ENCODE data around the gene NPTN.

NPTN gene

GRCh38 chr15:73598530-73599160, 34.5 kb downstream of the NPTN start:
- no peak overlapping the region for H3K4me3 ChIP-seq (ENCODE audit: low read depth, low read length)
- H3K36me3 ChIP-seq (replicated peaks), result no peaks in the 10 kb centered on the region
- TF ChIP-seq CTCF (IDR thresholded peaks at IDR 0.05; ENCODE audit: low read depth, low read length, missing control alignments), result no peak
- no peak overlapping the region for H3K27ac ChIP-seq
- no peak for DNase-seq
- in situ Hi-C loops (cut with HindIII; ENCODE audit: low pct_ligation_motif_present, low sequenced_read_pairs), result no loop called here
- H3K27me3 ChIP-seq (replicated peaks), result no peaks in the 10 kb centered on the region

- no peak for TF ChIP-seq CTCF (IDR thresholded peaks at IDR 0.05; ENCODE audit: low read depth, low read length, missing control alignments)
- Histone ChIP-seq H3K4me3 (ENCODE audit: low read depth, low read length) (no peak overlapping the region), H3K27me3 (replicated peaks) (no peaks in the 10 kb centered on the region), H3K27ac (no peak overlapping the region), H3K36me3 (replicated peaks) (no peaks in the 10 kb centered on the region)
- no peak for DNase-seq
- in situ Hi-C loops (cut with HindIII; ENCODE audit: low pct_ligation_motif_present, low sequenced_read_pairs), result no loop called here
Measured at GRCh38 chr15:73597036-73597638, 36.1 kb downstream of the NPTN start.

GRCh38 chr15:73596174-73596573, 37.0 kb downstream of the NPTN start:
- Histone ChIP-seq H3K27ac (no peak overlapping the region), H3K4me3 (ENCODE audit: low read depth, low read length) (no peak overlapping the region), H3K27me3 (replicated peaks) (no peaks in the 10 kb centered on the region), H3K36me3 (replicated peaks) (peaks cover 4% of the 10 kb centered on the region)
- no peak for TF ChIP-seq CTCF (IDR thresholded peaks at IDR 0.05; ENCODE audit: low read depth, low read length, missing control alignments)
- in situ Hi-C loops (cut with HindIII; ENCODE audit: low pct_ligation_motif_present, low sequenced_read_pairs), result no loop called here
- no peak for DNase-seq

- Histone ChIP-seq H3K36me3 (replicated peaks) (peaks cover 8% of the 10 kb centered on the region), H3K4me3 (ENCODE audit: low read depth, low read length) (no peak overlapping the region), H3K27ac (no peak overlapping the region), H3K27me3 (replicated peaks) (no peaks in the 10 kb centered on the region)
- DNase-seq, result no peak
- in situ Hi-C loops (cut with HindIII; ENCODE audit: low pct_ligation_motif_present, low sequenced_read_pairs), result no loop called here
- no peak for TF ChIP-seq CTCF (IDR thresholded peaks at IDR 0.05; ENCODE audit: low read depth, low read length, missing control alignments)
Measured at GRCh38 chr15:73594109-73594508, 39.1 kb downstream of the NPTN start.

GRCh38 chr15:73593304-73594074, 39.7 kb downstream of the NPTN start:
- peak; percentile 36 for DNase-seq
- no peak for TF ChIP-seq CTCF (IDR thresholded peaks at IDR 0.05; ENCODE audit: low read depth, low read length, missing control alignments)
- Histone ChIP-seq H3K4me3 (ENCODE audit: low read depth, low read length) (no peak overlapping the region), H3K27me3 (replicated peaks) (no peaks in the 10 kb centered on the region), H3K27ac (no peak overlapping the region), H3K36me3 (replicated peaks) (peaks cover 14% of the 10 kb centered on the region)
- in situ Hi-C loops (cut with HindIII; ENCODE audit: low pct_ligation_motif_present, low sequenced_read_pairs), result no loop called here

All from brain microvascular endothelial cell (primary cell).